Stimulated activated CD8-positive, alpha-beta memory T cell treated with anti-CD3 and anti-CD28 coated beads, Interleukin-7, amount 100 ng/mL, for 48 hours (primary cell): ENCODE results near the gene MAEA.

ENCODE experiments used
- DNase-seq, 2 donors: peaks; one replicate each; pipeline ENCODE4 v3.0.0-alpha.2; 2020; ENCODE audit warnings: low read depth in 1 of 2; ENCODE audit errors: extremely low read depth in 1 of 2

MAEA gene

GRCh38 chr4:1376841-1377605 is 87.3 kb downstream of the MAEA start:
- no peak for DNase-seq

GRCh38 chr4:1377606-1378261 is 88.0 kb downstream of the MAEA start:
- DNase-seq: no peak

- DNase-seq: no peak
Measured at GRCh38 chr4:1378559-1379231, 89.0 kb downstream of the MAEA start.

- no peak for DNase-seq
Measured at GRCh38 chr4:1379351-1379781, 89.7 kb downstream of the MAEA start.

GRCh38 chr4:1379801-1380331 is 90.2 kb downstream of the MAEA start:
- no peak for DNase-seq

- no peak for DNase-seq
Measured at GRCh38 chr4:1380368-1381151, 90.9 kb downstream of the MAEA start.

- no peak for DNase-seq
Measured at GRCh38 chr4:1381181-1381621, 91.5 kb downstream of the MAEA start.

GRCh38 chr4:1381944-1382541 is 92.4 kb downstream of the MAEA start:
- no peak for DNase-seq

- no peak for DNase-seq
Measured at GRCh38 chr4:1382776-1383727, 93.4 kb downstream of the MAEA start.

GRCh38 chr4:1383728-1384591 is 94.3 kb downstream of the MAEA start:
- no peak for DNase-seq

- no peak for DNase-seq
Measured at GRCh38 chr4:1384675-1385372, 95.1 kb downstream of the MAEA start.

- no peak for DNase-seq
Measured at GRCh38 chr4:1385373-1386340, 96.0 kb downstream of the MAEA start.
